ENCODE data around the gene TMC3.
"Not testable (repeated sequence)": the region's sequence is repeated elsewhere in the genome, so short reads cannot be mapped to it uniquely, and the experiment has no call there.

TMC3 gene

GRCh38 chr15:81384891-81385720 is 11.1 kb upstream of the TMC3 start:
- DNase-seq (ENCODE audit: low read depth, low spot score): no peak

GRCh38 chr15:81381720-81382119 is 7.7 kb upstream of the TMC3 start:
- no peak for DNase-seq (ENCODE audit: low read depth, low spot score)

- DNase-seq (ENCODE audit: low read depth, low spot score): no peak
Measured at GRCh38 chr15:81380668-81381067, 6.7 kb upstream of the TMC3 start.

- DNase-seq (ENCODE audit: low read depth, low spot score): no peak
Measured at GRCh38 chr15:81380203-81380602, 6.2 kb upstream of the TMC3 start.

GRCh38 chr15:81379269-81379668 is 5.3 kb upstream of the TMC3 start:
- no peak for DNase-seq (ENCODE audit: low read depth, low spot score)

GRCh38 chr15:81378443-81378842 is 4.4 kb upstream of the TMC3 start:
- no peak for DNase-seq (ENCODE audit: low read depth, low spot score)

- no peak for DNase-seq (ENCODE audit: low read depth, low spot score)
Measured at GRCh38 chr15:81377871-81378270, 3.9 kb upstream of the TMC3 start.

GRCh38 chr15:81376231-81376630 is 2.2 kb upstream of the TMC3 start:
- DNase-seq (ENCODE audit: low read depth, low spot score): no peak

GRCh38 chr15:81375461-81375860 is 1.4 kb upstream of the TMC3 start:
- no peak for DNase-seq (ENCODE audit: low read depth, low spot score)

- no peak for DNase-seq (ENCODE audit: low read depth, low spot score)
Measured at GRCh38 chr15:81373176-81373575, 837 bp downstream of the TMC3 start.

GRCh38 chr15:81372575-81372974 is 1.4 kb downstream of the TMC3 start:
- DNase-seq (ENCODE audit: low read depth, low spot score): no peak

GRCh38 chr15:81363718-81364500 is 10.1 kb downstream of the TMC3 start:
- DNase-seq (ENCODE audit: low read depth, low spot score): no peak

GRCh38 chr15:81363276-81363675 is 10.7 kb downstream of the TMC3 start:
- no peak for DNase-seq (ENCODE audit: low read depth, low spot score)

- no peak for DNase-seq (ENCODE audit: low read depth, low spot score)
Measured at GRCh38 chr15:81362790-81363189, 11.2 kb downstream of the TMC3 start.

- no peak for DNase-seq (ENCODE audit: low read depth, low spot score)
Measured at GRCh38 chr15:81361891-81362290, 12.1 kb downstream of the TMC3 start.

- DNase-seq (ENCODE audit: low read depth, low spot score): no peak
Measured at GRCh38 chr15:81360491-81360890, 13.5 kb downstream of the TMC3 start.

- DNase-seq (ENCODE audit: low read depth, low spot score): no peak
Measured at GRCh38 chr15:81358248-81358647, 15.8 kb downstream of the TMC3 start.

- DNase-seq (ENCODE audit: low read depth, low spot score): no peak
Measured at GRCh38 chr15:81357180-81357686, 16.8 kb downstream of the TMC3 start.

GRCh38 chr15:81356252-81356651 is 17.8 kb downstream of the TMC3 start:
- DNase-seq (ENCODE audit: low read depth, low spot score): no peak

- DNase-seq (ENCODE audit: low read depth, low spot score): no peak
Measured at GRCh38 chr15:81351651-81352050, 22.4 kb downstream of the TMC3 start.

- no peak for DNase-seq (ENCODE audit: low read depth, low spot score)
Measured at GRCh38 chr15:81349271-81349670, 24.7 kb downstream of the TMC3 start.

- DNase-seq (ENCODE audit: low read depth, low spot score): not testable (repeated sequence)
Measured at GRCh38 chr15:81348691-81349090, 25.3 kb downstream of the TMC3 start.

GRCh38 chr15:81347910-81348309 is 26.1 kb downstream of the TMC3 start:
- no peak for DNase-seq (ENCODE audit: low read depth, low spot score)
